H1 (cell line): ENCODE data around the gene COL27A1. TPM values are rescaled to one million over a fixed set of nuclear protein-coding genes. Genes with fewer than 3 reads are reported as not detected.

Experiments
- CTCF ChIA-PET: fragments of 300-600 bp; sonication (Branson Sonifier 250); formaldehyde crosslinking; loops from one replicate; lab custom pipeline; 2021; ENCODE audit not compliant: partially characterized antibody; lab: Charles Lee
- POLR2A ChIA-PET: fragments of 300-600 bp; sonication (Branson Sonifier 250); formaldehyde crosslinking; loops from one replicate; lab custom pipeline; 2021; ENCODE audit warnings: inconsistent platforms; ENCODE audit not compliant: partially characterized antibody; lab: Charles Lee
- DNase-seq, 2 experiments: peaks; one replicate each; pipeline versions ENCODE4 v3.0.0 to v3.0.0-alpha.2; 2010 to 2022; ENCODE audit warnings: low spot score in 2 of 2, low read depth in 1 of 2, mixed read lengths in 1 of 2
- FAIRE-seq: peaks from 2 replicates; lab custom pipeline; 2011; peaks lifted over from hg19 to GRCh38; lab: Jason Lieb, UNC
- H2AFZ ChIP-seq: 2 replicates; pipeline ENCODE4 v1.8.1; 2012; ENCODE audit warnings: low read length, inconsistent platforms
- H2AK5ac ChIP-seq: 2 replicates; pipeline ENCODE4 v1.6.1; 2013; ENCODE audit warnings: low read depth, low read length
- H2BK120ac ChIP-seq: replicated peaks from 2 replicates; pipeline ENCODE3; 2013; ENCODE audit warnings: low read depth, low read length, inconsistent platforms
- H2BK12ac ChIP-seq: 2 replicates; pipeline ENCODE4 v1.6.1; 2013; ENCODE audit warnings: low read depth, low read length
- H2BK15ac ChIP-seq: 2 replicates; pipeline ENCODE4 v1.6.1; 2013; ENCODE audit warnings: low read length
- H2BK20ac ChIP-seq: 2 replicates; pipeline ENCODE4 v1.6.1; 2013; ENCODE audit warnings: low read length
- H2BK5ac ChIP-seq: 2 replicates; pipeline ENCODE4 v1.6.1; 2013; ENCODE audit warnings: low read depth, low read length
- H3K14ac ChIP-seq: 2 replicates; pipeline ENCODE4 v1.6.1; 2013; ENCODE audit warnings: inconsistent platforms; ENCODE audit not compliant: insufficient read length
- H3K18ac ChIP-seq: 2 replicates; pipeline ENCODE4 v1.6.1; 2013; ENCODE audit warnings: low read length; ENCODE audit errors: extremely low read depth
- H3K23ac ChIP-seq: 2 replicates; pipeline ENCODE4 v1.6.1; 2013; ENCODE audit warnings: inconsistent platforms; ENCODE audit not compliant: insufficient read length
- H3K23me2 ChIP-seq: 2 replicates; pipeline ENCODE4 v1.6.1; 2013; ENCODE audit warnings: low read depth, low read length
- H3K27ac ChIP-seq: 2 replicates; pipeline ENCODE4 v1.6.1; 2011; ENCODE audit warnings: low read depth, low read length, inconsistent platforms
- H3K27me3 ChIP-seq, 4 experiments: replicated peaks in 1 of 4; 1 replicate in 1 of 4; 2 replicates in 3 of 4; pipeline versions ENCODE4 v1.6.1 to v1.8.1; 2011 to 2013; ENCODE audit warnings: low read length in 3 of 4, mild to moderate bottlenecking in 3 of 4, inconsistent platforms in 2 of 4, mixed read lengths in 2 of 4, moderate library complexity in 1 of 4; ENCODE audit not compliant: control insufficient read depth in 3 of 4, insufficient read depth in 3 of 4; ENCODE audit errors: extremely low read depth in 1 of 4
- H3K36me3 ChIP-seq, 4 experiments: 2 replicates each; pipeline versions ENCODE4 v1.6.1 to v1.8.1; 2011 to 2013; ENCODE audit warnings: mild to moderate bottlenecking in 4 of 4, low read length in 3 of 4, moderate library complexity in 2 of 4, control low read depth in 1 of 4, inconsistent platforms in 1 of 4; ENCODE audit not compliant: insufficient read depth in 4 of 4, control insufficient read depth in 2 of 4
- H3K4ac ChIP-seq: replicated peaks from 2 replicates; pipeline ENCODE3; 2013; ENCODE audit warnings: low read length, low read depth, mixed read lengths, inconsistent platforms; ENCODE audit not compliant: insufficient read length
- H3K4me1 ChIP-seq, 4 experiments: replicated peaks in 1 of 4; 1 replicate in 1 of 4; 2 replicates in 3 of 4; pipeline versions ENCODE4 v1.6.1 to v1.8.1; 2011 to 2013; ENCODE audit warnings: low read length in 3 of 4, inconsistent platforms in 2 of 4, mixed read lengths in 1 of 4; ENCODE audit not compliant: insufficient read depth in 4 of 4, control insufficient read depth in 3 of 4
- H3K4me2 ChIP-seq, 2 experiments: 2 replicates each; pipeline versions ENCODE4 v1.6.1 to v1.8.1; 2011 to 2013; ENCODE audit warnings: low read depth in 2 of 2, low read length in 2 of 2, control low read depth in 1 of 2, inconsistent platforms in 1 of 2, mild to moderate bottlenecking in 1 of 2; ENCODE audit not compliant: insufficient read depth in 1 of 2
- H3K4me3 ChIP-seq, 4 experiments: fragments of 200-600, 300-600 bp in 1 of 4; sonication (generic), shearing (Covaris generic), sonication (Bioruptor Twin) in 1 of 4; 2 replicates each; pipeline versions ENCODE4 v1.5.1 to v1.8.1; 2011 to 2016; ENCODE audit warnings: low read length in 4 of 4, low read depth in 3 of 4, control low read depth in 2 of 4, inconsistent platforms in 2 of 4, mild to moderate bottlenecking in 2 of 4, mixed read lengths in 1 of 4, moderate library complexity in 1 of 4; ENCODE audit not compliant: insufficient read depth in 2 of 4; ENCODE audit errors: extremely low read depth in 1 of 4
- H3K56ac ChIP-seq: replicated peaks from 2 replicates; pipeline ENCODE3; 2013; ENCODE audit warnings: low read depth, mild to moderate bottlenecking, mixed read lengths, low read length, inconsistent platforms; ENCODE audit not compliant: insufficient read length
- H3K79me1 ChIP-seq: 2 replicates; pipeline ENCODE4 v1.6.1; 2013; ENCODE audit warnings: low read depth, low read length, control low read depth
- H3K79me2 ChIP-seq, 2 experiments: 2 replicates each; pipeline versions ENCODE4 v1.6.1 to v1.8.1; 2012 to 2013; ENCODE audit warnings: low read length in 2 of 2, mild to moderate bottlenecking in 2 of 2, inconsistent platforms in 1 of 2; ENCODE audit not compliant: insufficient read depth in 2 of 2, control insufficient read depth in 1 of 2
- H3K9ac ChIP-seq, 4 experiments: replicated peaks in 1 of 4; 1 replicate in 1 of 4; 2 replicates in 3 of 4; pipeline versions ENCODE4 v1.6.1 to v1.8.1; 2011 to 2013; ENCODE audit warnings: low read depth in 3 of 4, low read length in 3 of 4, control low read depth in 2 of 4, mild to moderate bottlenecking in 2 of 4, moderate library complexity in 2 of 4, inconsistent platforms in 1 of 4; ENCODE audit errors: extremely low read depth in 1 of 4
- H3K9me3 ChIP-seq, 2 experiments: 2 replicates each; pipeline versions ENCODE4 v1.6.1 to v1.8.1; 2012 to 2013; ENCODE audit warnings: mild to moderate bottlenecking in 2 of 2, moderate library complexity in 2 of 2, control low read depth in 1 of 2, inconsistent platforms in 1 of 2, low read depth in 1 of 2, low read length in 1 of 2, mixed read lengths in 1 of 2; ENCODE audit not compliant: insufficient read depth in 2 of 2
- H4K20me1 ChIP-seq, 2 experiments: replicated peaks in 1 of 2; 2 replicates each; pipeline versions ENCODE3 to v1.8.1; 2011 to 2013; ENCODE audit warnings: inconsistent platforms in 2 of 2, low read length in 2 of 2, mild to moderate bottlenecking in 1 of 2; ENCODE audit not compliant: insufficient read depth in 2 of 2, control insufficient read depth in 1 of 2
- H4K5ac ChIP-seq: 2 replicates; pipeline ENCODE4 v1.6.1; 2013; ENCODE audit warnings: low read length, low read depth, mixed read lengths, inconsistent platforms; ENCODE audit not compliant: insufficient read length
- H4K8ac ChIP-seq: 2 replicates; pipeline ENCODE4 v1.8.0; 2013; ENCODE audit warnings: mild to moderate bottlenecking, moderate library complexity, low read length, inconsistent platforms; ENCODE audit not compliant: insufficient read depth; ENCODE audit errors: extremely low read depth
- H4K91ac ChIP-seq: replicated peaks from 2 replicates; pipeline ENCODE3; 2013; ENCODE audit warnings: low read length, mixed read lengths, inconsistent platforms; ENCODE audit not compliant: insufficient read length
- CHD1 ChIP-seq: IDR thresholded peaks from 2 replicates; pipeline ENCODE4 v1.6.1; 2012; ENCODE audit warnings: low read depth, low read length, improper control_type of control experiment
- CHD2 ChIP-seq: IDR thresholded peaks from 2 replicates; pipeline ENCODE4 v1.6.1; 2012; ENCODE audit warnings: low read length, improper control_type of control experiment
- E2F6 ChIP-seq: IDR thresholded peaks from 2 replicates; pipeline ENCODE4 v1.6.1; 2012; ENCODE audit warnings: inconsistent platforms
- FOSL1 ChIP-seq: IDR thresholded peaks from 2 replicates; pipeline ENCODE4 v1.6.1; 2011; ENCODE audit warnings: mild to moderate bottlenecking, low read depth, low read length, moderate library complexity; ENCODE audit not compliant: insufficient read depth
- POU5F1 ChIP-seq: IDR thresholded peaks from 2 replicates; pipeline ENCODE4 v1.6.1; 2011; ENCODE audit warnings: low read depth, mild to moderate bottlenecking, low read length, moderate library complexity
- SIN3A ChIP-seq, 2 experiments: IDR thresholded peaks in 1 of 2; conservative IDR thresholded peaks in 1 of 2; 2 replicates each; pipeline ENCODE4 v1.6.1; 2011 to 2012; ENCODE audit warnings: low read length in 2 of 2, improper control_type of control experiment in 1 of 2, low read depth in 1 of 2, mild to moderate bottlenecking in 1 of 2
- SP1 ChIP-seq: IDR thresholded peaks from 2 replicates; pipeline ENCODE4 v1.6.1; 2011; ENCODE audit warnings: low read depth, low read length
- SRF ChIP-seq: IDR thresholded peaks from 2 replicates; pipeline ENCODE4 v1.6.1; 2011; ENCODE audit warnings: mild to moderate bottlenecking, low read depth, low read length, moderate library complexity
- TAF7 ChIP-seq: optimal IDR thresholded peaks from 2 replicates; pipeline ENCODE3; 2011; ENCODE audit warnings: low read depth, mild to moderate bottlenecking, inconsistent platforms, low read length, moderate library complexity, borderline replicate concordance
- WGBS, 2 experiments: shearing (Covaris generic) in 1 of 2; methylation state at CpG; one replicate each; pipeline versions ENCODE4 v1.1.6 to v1.1.7; 2013 to 2015; ENCODE audit warnings: low lambda C conversion rate in 2 of 2, mixed read lengths in 2 of 2, inconsistent platforms in 1 of 2, low coverage in 1 of 2, missing lambda C conversion rate in 1 of 2; ENCODE audit not compliant: insufficient replicate concordance in 2 of 2, insufficient coverage in 1 of 2, insufficient read length in 1 of 2; ENCODE audit errors: extremely low coverage in 1 of 2, missing lambda C conversion rate in 1 of 2; 5-methylcytosine and 5-hydroxymethylcytosine counted together
- polyA plus RNA-seq, 7 experiments: library from polyadenylated mRNA; depleted of rRNA in 3 of 7; stranded (reverse) in 5 of 7; unstranded in 2 of 7; fragments of >200 nt in 5 of 7; fragments of 200-250 nt in 2 of 7; gene quantifications; 1 replicate in 5 of 7; 2 replicates in 1 of 7; 4 replicates in 1 of 7; pipeline versions ENCODE4 v1.2.1 to v1.2.3, GENCODE V29; 2011 to 2013; ENCODE audit warnings: missing spikeins in 2 of 7, mixed read lengths in 2 of 7
- total RNA-seq: library from RNA; stranded (reverse); fragmentation: NEBNext Ultra II Directional; extraction: Animal tissue kit (Norgen Biotek cat#: 25700); gene quantifications from 2 replicates; pipeline ENCODE4 v1.2.1, GENCODE V29; 2021

The COL27A1 gene
- total and polyA plus RNA-seq, 2 of the 8 experiments (the other 6 are each of a cell fraction or from before 2014, with no cell fraction given): 15.1 to 22.8 TPM

- Histone ChIP-seq H2BK20ac (no peak overlapping the region), H4K91ac (no peak overlapping the region), H4K8ac (no peak overlapping the region), H3K23me2 (no peaks in the 10 kb centered on the region), H2BK12ac (no peak overlapping the region), H3K4me2 (no peak overlapping the region), H3K9ac (no peak overlapping the region), H3K27ac (no peak overlapping the region), H4K20me1 (peaks cover 0 to 2% of the 10 kb centered on the region in 2 experiments), H2BK15ac (no peak overlapping the region), H3K4me3 (no peak overlapping the region), H3K4ac (no peak overlapping the region), H3K9me3 (no peaks in the 10 kb centered on the region), H2AK5ac (no peak overlapping the region), H4K5ac (no peak overlapping the region), H3K56ac (no peak overlapping the region), H3K4me1 (no peaks in the 10 kb centered on the region; a peak in 2 of 7 replicates), H3K36me3 (peaks cover 0 to 2% (median 0%) of the 10 kb centered on the region in 4 experiments; a peak in 5 of 8 replicates), H3K27me3 (no peaks in the 10 kb centered on the region), H3K79me1 (no peaks in the 10 kb centered on the region; the same call in 1 of the 2 replicates), H3K79me2 (no peaks in the 10 kb centered on the region), H2BK5ac (no peak overlapping the region), H2AFZ (no peak overlapping the region), H2BK120ac (no peak overlapping the region), H3K18ac (no peak overlapping the region), H3K23ac (no peak overlapping the region), H3K14ac (no peak overlapping the region)
- 86% methylated on average over 7 of the region's 7 CpGs; no CpG with 5 or more reads in 1 of the 2 experiments for WGBS, 2 experiments
- FAIRE-seq (no peak), DNase-seq (no peak)
- ChIA-PET POLR2A (interaction anchor here (1.7 kb wide), 1 partner anchor 13 kb away, joined by 4 read pairs; no protein-coding TSS in a partner anchor), CTCF (interaction anchor here (0.8 to 1.7 kb wide), 9 partner anchors 14 to 107 kb away, joined by 3 to 6 read pairs (median 4); partner anchors contain the start of gene COL27A1)
- TF ChIP-seq E2F6 (no peak), POU5F1 (no peak), FOSL1 (no peak), SIN3A (conservative IDR thresholded peaks at IDR 0.05 in 1 of 2, IDR thresholded peaks at IDR 0.05 in 1 of 2; ENCODE audit: low read depth in 1 of 2, low read length in 2 of 2) (no peak), TAF7 (no peak), CHD2 (no peak), CHD1 (no peak), SP1 (no peak), SRF (no peak)
These were observed 59.5 kb downstream of the COL27A1 start for GRCh38 chr9:114214686-114215414.
